ENCODE data around the gene SPRED1. TPM values are rescaled to one million over a fixed set of nuclear protein-coding genes. Genes with fewer than 3 reads are reported as not detected.
"Not testable (repeated sequence)": the region's sequence is repeated elsewhere in the genome, so short reads cannot be mapped to it uniquely, and the experiment has no call there.

SPRED1 gene
- polyA plus RNA-seq, 3 donors = 2.5 to 3.3 (median 3.2) TPM

DNA sequence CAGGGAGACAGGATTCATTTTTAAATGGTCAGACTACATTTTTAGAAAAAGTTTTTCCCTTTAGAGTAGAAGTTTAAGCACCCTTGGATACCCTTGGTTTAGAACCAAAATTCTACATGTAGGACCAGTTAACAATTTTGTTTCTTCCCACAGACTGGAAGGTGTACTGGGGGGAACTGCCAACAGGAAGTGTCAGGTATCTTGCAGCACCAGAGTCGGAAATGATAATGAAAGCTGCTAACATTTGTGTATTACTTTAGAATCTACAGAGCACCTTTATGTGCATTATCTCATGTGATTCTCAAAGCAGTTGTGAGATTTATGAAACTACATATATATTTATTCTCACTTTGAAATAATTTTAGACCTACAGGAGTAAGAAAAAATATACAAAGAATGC is 21.5 kb downstream of the SPRED1 start:
- H3K27me3 Mint-ChIP-seq (ENCODE audit: low read depth in 3 of 3) = no peaks in the 10 kb centered on the region
- peaks cover 4% of the 10 kb centered on the region for H3K4me1 Mint-ChIP-seq
- Histone ChIP-seq H3K79me2 (ENCODE audit: insufficient read depth, low read length) (no peaks in the 10 kb centered on the region), H3K27ac (ENCODE audit: low read depth in 1 of 2, low read length in 2 of 2) (no peak overlapping the region), H4K20me1 (ENCODE audit: insufficient read depth, low read length) (peaks cover 52% of the 10 kb centered on the region), H3K4me2 (replicated peaks; ENCODE audit: extremely low read depth, low read length, poor library complexity, severe bottlenecking) (no peak overlapping the region), H3K36me3 (replicated peaks in 1 of 2; ENCODE audit: control insufficient read depth in 1 of 2, insufficient read depth in 2 of 2, low read length in 2 of 2) (no peaks in the 10 kb centered on the region), H3K4me3 (replicated peaks in 1 of 3; ENCODE audit: low read depth in 2 of 3, low read length in 3 of 3) (no peak overlapping the region), H3K9me3 (replicated peaks in 1 of 2; ENCODE audit: control insufficient read depth in 1 of 2, insufficient read depth in 1 of 2, low read length in 2 of 2) (no peaks in the 10 kb centered on the region), H3K4me1 (ENCODE audit: control insufficient read depth in 1 of 2, insufficient read depth in 2 of 2, low read length in 2 of 2) (no peaks in the 10 kb centered on the region), H2AFZ (ENCODE audit: insufficient read depth, low read depth, low read length, poor library complexity, severe bottlenecking) (no peak overlapping the region), H3K27me3 (ENCODE audit: control insufficient read depth in 2 of 2, insufficient read depth in 2 of 2, low read length in 2 of 2) (no peaks in the 10 kb centered on the region), H3K9ac (ENCODE audit: insufficient read depth, low read length, poor library complexity, severe bottlenecking) (no peak overlapping the region)
- H3K9me3 Mint-ChIP-seq = peaks cover 2 to 12% (median 5%) of the 10 kb centered on the region in 7 donors
- no peak overlapping the region for H3K4me3 Mint-ChIP-seq
- TF ChIP-seq, protein P1, sequence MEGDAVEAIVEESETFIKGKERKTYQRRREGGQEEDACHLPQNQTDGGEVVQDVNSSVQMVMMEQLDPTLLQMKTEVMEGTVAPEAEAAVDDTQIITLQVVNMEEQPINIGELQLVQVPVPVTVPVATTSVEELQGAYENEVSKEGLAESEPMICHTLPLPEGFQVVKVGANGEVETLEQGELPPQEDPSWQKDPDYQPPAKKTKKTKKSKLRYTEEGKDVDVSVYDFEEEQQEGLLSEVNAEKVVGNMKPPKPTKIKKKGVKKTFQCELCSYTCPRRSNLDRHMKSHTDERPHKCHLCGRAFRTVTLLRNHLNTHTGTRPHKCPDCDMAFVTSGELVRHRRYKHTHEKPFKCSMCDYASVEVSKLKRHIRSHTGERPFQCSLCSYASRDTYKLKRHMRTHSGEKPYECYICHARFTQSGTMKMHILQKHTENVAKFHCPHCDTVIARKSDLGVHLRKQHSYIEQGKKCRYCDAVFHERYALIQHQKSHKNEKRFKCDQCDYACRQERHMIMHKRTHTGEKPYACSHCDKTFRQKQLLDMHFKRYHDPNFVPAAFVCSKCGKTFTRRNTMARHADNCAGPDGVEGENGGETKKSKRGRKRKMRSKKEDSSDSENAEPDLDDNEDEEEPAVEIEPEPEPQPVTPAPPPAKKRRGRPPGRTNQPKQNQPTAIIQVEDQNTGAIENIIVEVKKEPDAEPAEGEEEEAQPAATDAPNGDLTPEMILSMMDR (IDR thresholded peaks at IDR 0.05) = no peak
- H3K36me3 Mint-ChIP-seq = peaks cover 0 to 5% of the 10 kb centered on the region in 2 donors
- DNase-seq = no peak
- no peak overlapping the region for H3K27ac Mint-ChIP-seq
- intact Hi-C loops (cut with micrococcal nuclease) = no loop called here
- no CpG with 5 or more reads among the region's 1 CpG for WGBS (ENCODE audit: insufficient coverage)

DNA sequence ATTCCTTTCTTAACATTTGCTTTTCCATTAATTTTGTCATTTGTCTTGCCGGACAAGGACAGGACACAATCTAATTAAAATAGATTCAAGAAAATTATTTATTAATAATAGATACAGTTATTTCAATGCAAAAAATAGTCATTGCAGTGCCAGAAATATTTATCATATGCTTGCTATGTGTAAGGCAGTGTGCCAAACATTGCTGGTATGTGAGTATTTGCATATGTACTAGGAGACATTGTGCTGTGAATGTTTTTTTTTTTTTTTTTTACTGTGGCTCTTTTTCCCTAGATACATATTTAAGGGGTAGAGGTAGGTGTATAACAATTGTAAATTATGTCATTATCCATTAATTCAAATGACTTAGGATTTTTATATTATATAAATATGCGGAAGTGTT is 23.3 kb downstream of the SPRED1 start:
- Histone ChIP-seq H3K4me3 (replicated peaks in 1 of 3; ENCODE audit: low read depth in 2 of 3, low read length in 3 of 3) (no peak overlapping the region), H3K79me2 (ENCODE audit: insufficient read depth, low read length) (no peaks in the 10 kb centered on the region), H4K20me1 (ENCODE audit: insufficient read depth, low read length) (peaks cover 52% of the 10 kb centered on the region), H3K27me3 (ENCODE audit: control insufficient read depth in 2 of 2, insufficient read depth in 2 of 2, low read length in 2 of 2) (no peaks in the 10 kb centered on the region), H3K4me1 (ENCODE audit: control insufficient read depth in 1 of 2, insufficient read depth in 2 of 2, low read length in 2 of 2) (no peaks in the 10 kb centered on the region), H3K9me3 (replicated peaks in 1 of 2; ENCODE audit: control insufficient read depth in 1 of 2, insufficient read depth in 1 of 2, low read length in 2 of 2) (no peaks in the 10 kb centered on the region), H3K9ac (ENCODE audit: insufficient read depth, low read length, poor library complexity, severe bottlenecking) (no peak overlapping the region), H3K4me2 (replicated peaks; ENCODE audit: extremely low read depth, low read length, poor library complexity, severe bottlenecking) (no peak overlapping the region), H2AFZ (ENCODE audit: insufficient read depth, low read depth, low read length, poor library complexity, severe bottlenecking) (no peak overlapping the region), H3K36me3 (replicated peaks in 1 of 2; ENCODE audit: control insufficient read depth in 1 of 2, insufficient read depth in 2 of 2, low read length in 2 of 2) (no peaks in the 10 kb centered on the region), H3K27ac (ENCODE audit: low read depth in 1 of 2, low read length in 2 of 2) (no peak overlapping the region)
- Mint-ChIP-seq H3K27me3 (ENCODE audit: low read depth in 3 of 3) (no peaks in the 10 kb centered on the region), H3K9me3 (peaks cover 0 to 3% (median 1%) of the 10 kb centered on the region in 7 donors), H3K36me3 (no peaks in the 10 kb centered on the region), H3K4me1 (no peaks in the 10 kb centered on the region), H3K27ac (no peak overlapping the region), H3K4me3 (no peak overlapping the region)
- WGBS (ENCODE audit: insufficient coverage) = no CpG with 5 or more reads among the region's 2 CpGs
- DNase-seq = no peak
- TF ChIP-seq, protein P1 (IDR thresholded peaks at IDR 0.05) = no peak
- intact Hi-C loops (cut with micrococcal nuclease) = no loop called here

DNA sequence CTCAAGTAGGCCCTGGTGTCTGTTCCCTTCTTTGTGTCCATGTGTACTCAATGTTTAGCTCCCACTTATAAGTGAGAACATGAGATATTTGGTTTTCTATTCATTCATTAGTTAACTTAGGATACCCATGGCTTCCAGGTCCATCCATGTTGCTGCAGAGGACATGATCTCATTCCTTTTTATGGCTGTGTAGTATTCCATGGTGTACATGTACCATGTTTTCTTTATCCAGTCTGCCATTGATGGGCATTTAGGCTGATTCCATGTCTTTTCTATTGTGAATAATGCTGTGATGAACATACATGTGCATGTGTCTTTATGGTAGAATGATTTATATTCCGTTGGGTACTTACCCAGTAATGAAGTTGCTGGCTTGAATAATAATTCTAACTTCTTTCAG is 24.6 kb downstream of the SPRED1 start:
- H3K4me3 Mint-ChIP-seq; H3K27ac ChIP-seq (ENCODE audit: low read depth in 1 of 2, low read length in 2 of 2); H3K4me2 ChIP-seq (replicated peaks; ENCODE audit: extremely low read depth, low read length, poor library complexity, severe bottlenecking); H3K27me3 Mint-ChIP-seq (ENCODE audit: low read depth in 3 of 3); H3K4me1 ChIP-seq (ENCODE audit: control insufficient read depth in 1 of 2, insufficient read depth in 2 of 2, low read length in 2 of 2); H3K9me3 Mint-ChIP-seq; H3K36me3 Mint-ChIP-seq; H3K79me2 ChIP-seq (ENCODE audit: insufficient read depth, low read length); H3K9ac ChIP-seq (ENCODE audit: insufficient read depth, low read length, poor library complexity, severe bottlenecking); H3K4me1 Mint-ChIP-seq; intact Hi-C loops (cut with micrococcal nuclease); H3K4me3 ChIP-seq (replicated peaks in 1 of 3; ENCODE audit: low read depth in 2 of 3, low read length in 3 of 3); H3K27ac Mint-ChIP-seq; H2AFZ ChIP-seq (ENCODE audit: insufficient read depth, low read depth, low read length, poor library complexity, severe bottlenecking); H3K9me3 ChIP-seq (replicated peaks in 1 of 2; ENCODE audit: control insufficient read depth in 1 of 2, insufficient read depth in 1 of 2, low read length in 2 of 2); H3K27me3 ChIP-seq (ENCODE audit: control insufficient read depth in 2 of 2, insufficient read depth in 2 of 2, low read length in 2 of 2); DNase-seq; H3K36me3 ChIP-seq (replicated peaks in 1 of 2; ENCODE audit: control insufficient read depth in 1 of 2, insufficient read depth in 2 of 2, low read length in 2 of 2): not testable (repeated sequence)
- no CpG with 5 or more reads among the region's 1 CpG for WGBS (ENCODE audit: insufficient coverage)
- H4K20me1 ChIP-seq (ENCODE audit: insufficient read depth, low read length) = peaks cover 42% of the 10 kb centered on the region

Measured in CD14-positive monocyte (primary cell).